IMR-90 (cell line): ENCODE data around the gene MET. TPM values are rescaled to one million over a fixed set of nuclear protein-coding genes. Genes with fewer than 3 reads are reported as not detected.
"Not testable (repeated sequence)": the region's sequence is repeated elsewhere in the genome, so short reads cannot be mapped to it uniquely, and the experiment has no call there.

Experiments
- ATAC-seq: fragments of 200-7000 bp; cut with Tn5 transposase; 2 replicates; pipeline ENCODE4 v1.9.1; 2020; ENCODE audit warnings: low read depth, mild to moderate bottlenecking, moderate library complexity
- BruUV-seq: library from RNA; stranded (reverse); fragments of 400-500 nt; replicated peaks from 2 replicates; lab custom pipeline; 2021; lab: Mats Ljungman, UMichigan
- CTCF ChIA-PET: fragments of 300-600 bp; formaldehyde crosslinking; extraction: SDS; loops from one replicate; lab custom pipeline; 2021; ENCODE audit warnings: antibody characterized with exemption; lab: Yijun Ruan, JAX
- POLR2A ChIA-PET: fragments of 300-600 bp; sonication (Branson Sonifier 250); formaldehyde crosslinking; loops from one replicate; lab custom pipeline; 2022; ENCODE audit warnings: antibody characterized with exemption; ENCODE audit not compliant: unreplicated experiment; lab: Charles Lee
- DNase-seq: peaks from one replicate; pipeline ENCODE4 v3.0.0; 2013
- H2AFZ ChIP-seq: replicated peaks from 2 replicates; pipeline ENCODE3; 2013; ENCODE audit warnings: low read length, mild to moderate bottlenecking; ENCODE audit not compliant: poor library complexity
- H2AK5ac ChIP-seq: 2 replicates; pipeline ENCODE4 v1.6.1; 2013; ENCODE audit warnings: low read depth, low read length, inconsistent platforms
- H2AK9ac ChIP-seq: replicated peaks from 2 replicates; pipeline ENCODE3; 2013; ENCODE audit warnings: mild to moderate bottlenecking, low read depth, low read length, moderate library complexity; ENCODE audit not compliant: poor library complexity
- H2BK120ac ChIP-seq: 2 replicates; pipeline ENCODE4 v1.6.1; 2013; ENCODE audit warnings: low read depth, low read length, inconsistent platforms
- H2BK15ac ChIP-seq: 3 replicates; pipeline ENCODE4 v1.6.1; 2013; ENCODE audit warnings: low read depth, low read length, inconsistent platforms
- H2BK20ac ChIP-seq: 2 replicates; pipeline ENCODE4 v1.6.1; 2013; ENCODE audit warnings: low read depth, mild to moderate bottlenecking, inconsistent platforms, low read length, moderate library complexity
- H2BK5ac ChIP-seq: 2 replicates; pipeline ENCODE4 v1.6.1; 2013; ENCODE audit warnings: mild to moderate bottlenecking, low read depth, low read length, inconsistent platforms; ENCODE audit not compliant: poor library complexity, severe bottlenecking
- H3K14ac ChIP-seq: replicated peaks from 2 replicates; pipeline ENCODE4 v1.6.1; 2013; ENCODE audit warnings: low read depth, low read length, inconsistent platforms
- H3K18ac ChIP-seq: 2 replicates; pipeline ENCODE4 v1.6.1; 2013; ENCODE audit warnings: low read depth, low read length, control low read depth
- H3K23ac ChIP-seq: 2 replicates; pipeline ENCODE4 v1.6.1; 2013; ENCODE audit warnings: low read depth, low read length, inconsistent platforms
- H3K27ac ChIP-seq: 2 replicates; pipeline ENCODE4 v1.5.1; 2013; ENCODE audit warnings: mild to moderate bottlenecking, control low read depth, low read length; ENCODE audit not compliant: insufficient read depth
- H3K27me3 ChIP-seq: 2 replicates; pipeline ENCODE4 v1.6.1; 2013; ENCODE audit warnings: low read length; ENCODE audit not compliant: control insufficient read depth, insufficient read depth
- H3K36me3 ChIP-seq: 2 replicates; pipeline ENCODE4 v1.6.1; 2013; ENCODE audit warnings: low read length, mixed read lengths; ENCODE audit not compliant: control insufficient read depth, insufficient read depth
- H3K4ac ChIP-seq: 2 replicates; pipeline ENCODE4 v1.6.1; 2013; ENCODE audit warnings: low read depth, low read length, inconsistent platforms
- H3K4me1 ChIP-seq: 2 replicates; pipeline ENCODE4 v1.6.1; 2013; ENCODE audit warnings: low read length, mixed read lengths; ENCODE audit not compliant: control insufficient read depth, insufficient read depth
- H3K4me2 ChIP-seq: 2 replicates; pipeline ENCODE4 v1.6.1; 2013; ENCODE audit warnings: low read depth, mild to moderate bottlenecking, control low read depth, low read length, moderate library complexity
- H3K4me3 ChIP-seq: 2 replicates; pipeline ENCODE4 v1.5.1; 2013; ENCODE audit warnings: low read depth, mild to moderate bottlenecking, control low read depth, low read length, moderate library complexity; ENCODE audit not compliant: insufficient read depth
- H3K56ac ChIP-seq: 2 replicates; pipeline ENCODE4 v1.6.1; 2013; ENCODE audit warnings: low read length, inconsistent platforms; ENCODE audit not compliant: insufficient read depth; ENCODE audit errors: extremely low read depth
- H3K79me1 ChIP-seq, 2 experiments: 2 replicates each; pipeline ENCODE4 v1.6.1; 2013; ENCODE audit warnings: low read length in 2 of 2, inconsistent platforms in 1 of 2, low read depth in 1 of 2
- H3K9ac ChIP-seq: 2 replicates; pipeline ENCODE4 v1.6.1; 2013; ENCODE audit warnings: low read depth, low read length, control low read depth
- H3K9me1 ChIP-seq: 2 replicates; pipeline ENCODE4 v1.6.1; 2013; ENCODE audit warnings: low read length, inconsistent platforms; ENCODE audit not compliant: insufficient read depth
- H3K9me3 ChIP-seq: 2 replicates; pipeline ENCODE4 v1.6.1; 2013; ENCODE audit warnings: low read length; ENCODE audit not compliant: control insufficient read depth, insufficient read depth
- H4K20me1 ChIP-seq: 2 replicates; pipeline ENCODE4 v1.6.1; 2013; ENCODE audit warnings: low read length, inconsistent platforms; ENCODE audit not compliant: insufficient read depth
- H4K5ac ChIP-seq: 2 replicates; pipeline ENCODE4 v1.6.1; 2013; ENCODE audit warnings: mild to moderate bottlenecking, low read depth, low read length, control low read depth
- H4K8ac ChIP-seq, 2 experiments: 2 replicates each; pipeline ENCODE4 v1.6.1; 2013; ENCODE audit warnings: low read depth in 2 of 2, low read length in 2 of 2, control low read depth in 1 of 2, inconsistent platforms in 1 of 2
- H4K91ac ChIP-seq: 2 replicates; pipeline ENCODE4 v1.6.1; 2013; ENCODE audit warnings: low read depth, low read length, inconsistent platforms; ENCODE audit not compliant: insufficient read depth
- BHLHE40 ChIP-seq: fragments of 150-350 bp; IDR thresholded peaks from 2 replicates; pipeline ENCODE4 v1.6.1; 2016; ENCODE audit warnings: mild to moderate bottlenecking, low read depth, low read length
- CEBPB ChIP-seq: IDR thresholded peaks from 2 replicates; pipeline ENCODE4 v1.6.1; 2012; ENCODE audit warnings: low read depth, low read length, improper control_type of control experiment
- CTCF ChIP-seq: conservative IDR thresholded peaks from 2 replicates; pipeline ENCODE4 v1.5.1; 2012; ENCODE audit warnings: mild to moderate bottlenecking, low read depth, low read length, improper control_type of control experiment
- NFE2L2 ChIP-seq: fragments of 150-350 bp; IDR thresholded peaks from 2 replicates; pipeline ENCODE4 v1.6.1; 2016; ENCODE audit warnings: low read depth, mild to moderate bottlenecking, low read length
- RAD21 ChIP-seq: IDR thresholded peaks from 2 replicates; pipeline ENCODE4 v1.6.1; 2012; ENCODE audit warnings: low read length, improper control_type of control experiment
- RCOR1 ChIP-seq: IDR thresholded peaks from 2 replicates; pipeline ENCODE4 v1.6.1; 2012; ENCODE audit warnings: mild to moderate bottlenecking, low read length, improper control_type of control experiment; ENCODE audit not compliant: insufficient replicate concordance
- RFX5 ChIP-seq: IDR thresholded peaks from 2 replicates; pipeline ENCODE4 v1.8.0; 2012; ENCODE audit warnings: low read depth, mild to moderate bottlenecking, low read length, moderate library complexity
- WGBS, 2 experiments: methylation state at CpG; one replicate each; pipeline versions ENCODE4 v1.1.5 to v1.1.7; 2013; ENCODE audit warnings: missing lambda C conversion rate in 2 of 2; ENCODE audit not compliant: insufficient read length in 1 of 2; ENCODE audit errors: extremely low coverage in 2 of 2; 5-methylcytosine and 5-hydroxymethylcytosine counted together
- dilution Hi-C: fragments of 300-500 bp; cut with HindIII; formaldehyde crosslinking; loops from one replicate; pipeline ENCODE4 v1.14.3; 2018; ENCODE audit warnings: low sequenced_read_pairs; ENCODE audit not compliant: unreplicated experiment
- in situ Hi-C: fragments of 300-500 bp; cut with MboI; formaldehyde crosslinking; loops from 3 replicates; pipeline ENCODE4 v1.14.3; 2019; ENCODE audit warnings: low sequenced_read_pairs, inconsistent platforms, mixed read lengths
- intact Hi-C: fragments of 100-400 bp; cut with micrococcal nuclease; formaldehyde crosslinking; loops from 2 replicates; pipeline ENCODE4 v1.10.0; 2022
- polyA plus RNA-seq, 3 experiments: library from polyadenylated mRNA; depleted of rRNA; stranded (reverse); fragments of >200 nt; gene quantifications; 2 replicates each; pipeline ENCODE4 v1.2.3, GENCODE V29; 2012; ENCODE audit warnings: low replicate concordance in 1 of 3
- total RNA-seq: library from RNA; depleted of rRNA; stranded (reverse); fragments of >200 nt; gene quantifications from 2 replicates; pipeline ENCODE4 v1.2.3, GENCODE V29; 2012

Gene MET
- total and polyA plus RNA-seq, 2 of the 4 experiments (the other 2 are of a cell fraction), result 15.0 to 84.6 TPM

- Histone ChIP-seq H3K27ac (no peak overlapping the region), H3K4me2 (no peak overlapping the region), H2BK5ac (no peak overlapping the region), H4K5ac (no peak overlapping the region), H2AK9ac (no peak overlapping the region), H4K91ac (no peak overlapping the region), H2BK20ac (no peak overlapping the region), H2AK5ac (no peak overlapping the region), H3K56ac (no peak overlapping the region), H3K23ac (no peak overlapping the region), H3K36me3 (no peaks in the 10 kb centered on the region), H3K9ac (no peak overlapping the region), H3K27me3 (no peaks in the 10 kb centered on the region), H3K4me1 (peaks cover 3% of the 10 kb centered on the region), H3K9me1 (no peaks in the 10 kb centered on the region), H3K9me3 (no peaks in the 10 kb centered on the region), H2BK15ac (no peak overlapping the region), H4K20me1 (no peaks in the 10 kb centered on the region), H3K14ac (no peak overlapping the region), H3K4me3 (no peak overlapping the region), H3K18ac (no peak overlapping the region), H2AFZ (no peak overlapping the region), H3K79me1 (no peaks in the 10 kb centered on the region), H2BK120ac (no peak overlapping the region), H3K4ac (no peak overlapping the region), H4K8ac (no peak overlapping the region)
- dilution Hi-C loops, result no loop called here
- intact Hi-C loops, result no loop called here
- TF ChIP-seq CEBPB, result no peak
- no peak for TF ChIP-seq RAD21
- no peak for TF ChIP-seq RCOR1
- TF ChIP-seq NFE2L2, result no peak
- TF ChIP-seq BHLHE40, result no peak
- TF ChIP-seq RFX5, result no peak
- no peak for TF ChIP-seq CTCF
- CTCF ChIA-PET, result interaction anchor here (1.5 kb wide), 1 partner anchor 36 kb away, joined by 3 read pairs; no protein-coding TSS in a partner anchor
- DNase-seq (no peak), ATAC-seq (no peak)
- POLR2A ChIA-PET, result no interaction called here
- WGBS, 2 experiments, result no CpG with 5 or more reads among the region's 4 CpGs
- BruUV-seq, result no TSS peak
- in situ Hi-C loops, result no loop called here
Measured at GRCh38 chr7:116636997-116637396, 35.0 kb upstream of the MET start.

GRCh38 chr7:116638592-116638991 lies 33.4 kb upstream of the MET start:
- intact Hi-C loops, in situ Hi-C loops: not testable (repeated sequence)

More at GRCh38 chr7:116638592-116638991, 33.4 kb upstream of the MET start:
- 90% methylated on average over 13 of the region's 29 CpGs; no CpG with 5 or more reads in 1 of the 2 experiments for whole genome bisulfite sequencing, 2 experiments
- H2BK120ac ChIP-seq, BruUV-seq, DNase-seq, H3K9me3 ChIP-seq, H3K4me2 ChIP-seq, H3K4ac ChIP-seq, CTCF ChIA-PET, H4K8ac ChIP-seq, H2BK5ac ChIP-seq, H3K4me1 ChIP-seq, H2BK20ac ChIP-seq, POLR2A ChIA-PET, H2BK15ac ChIP-seq, H3K9me1 ChIP-seq, H4K91ac ChIP-seq, H2AK9ac ChIP-seq, H3K79me1 ChIP-seq, H3K56ac ChIP-seq, H2AFZ ChIP-seq, H2AK5ac ChIP-seq, ATAC-seq, H3K23ac ChIP-seq, H3K18ac ChIP-seq, H3K27ac ChIP-seq, dilution Hi-C loops, H3K9ac ChIP-seq, H4K5ac ChIP-seq, H4K20me1 ChIP-seq, H3K14ac ChIP-seq, H3K27me3 ChIP-seq, H3K4me3 ChIP-seq, H3K36me3 ChIP-seq: not testable (repeated sequence)
